ENCODE results near the gene CTBP2.
"Not testable (repeated sequence)": the region's sequence is repeated elsewhere in the genome, so short reads cannot be mapped to it uniquely, and the experiment has no call there.

The CTBP2 gene

GRCh38 chr10:124993345-124993708 is 167.0 kb downstream of the CTBP2 start:
- no peak for TF ChIP-seq CTCF (IDR thresholded peaks at IDR 0.05)
- peak overlapping the region in 1 of 2 donors; percentile 44 for H3K27ac ChIP-seq
- DNase-seq (ENCODE audit: low spot score), result peak; percentile 53
- no peak overlapping the region for H3K4me3 ChIP-seq

- Histone ChIP-seq H3K27ac (peak overlapping the region in 1 of 2 donors; percentile 49), H3K4me3 (no peak overlapping the region)
- DNase-seq (ENCODE audit: low spot score), result no peak
- TF ChIP-seq CTCF (IDR thresholded peaks at IDR 0.05), result peak; percentile 68
Observed at GRCh38 chr10:124992462-124993344, 167.7 kb downstream of the CTBP2 start.

- Histone ChIP-seq H3K4me3 (no peak overlapping the region), H3K27ac (peak overlapping the region in 1 of 2 donors; percentile 13)
- no peak for TF ChIP-seq CTCF (IDR thresholded peaks at IDR 0.05)
- no peak for DNase-seq (ENCODE audit: low spot score)
Observed at GRCh38 chr10:124991835-124992234, 168.5 kb downstream of the CTBP2 start.

- no peak for DNase-seq (ENCODE audit: low spot score)
- no peak for TF ChIP-seq CTCF (IDR thresholded peaks at IDR 0.05)
- peak overlapping the region; percentile 13 for H3K27ac ChIP-seq
- no peak overlapping the region for H3K4me3 ChIP-seq
Observed at GRCh38 chr10:124990671-124991625, 169.4 kb downstream of the CTBP2 start.

- H3K27ac ChIP-seq, result peak overlapping the region in 1 of 2 donors; percentile 9
- no peak for DNase-seq (ENCODE audit: low spot score)
- no peak for TF ChIP-seq CTCF (IDR thresholded peaks at IDR 0.05)
- no peak overlapping the region for H3K4me3 ChIP-seq
Observed at GRCh38 chr10:124989526-124989925, 170.8 kb downstream of the CTBP2 start.

GRCh38 chr10:124988753-124989152 is 171.6 kb downstream of the CTBP2 start:
- not testable (repeated sequence) for H3K4me3 ChIP-seq; H3K27ac ChIP-seq; DNase-seq (ENCODE audit: low spot score)

- H3K4me3 ChIP-seq, result no peak overlapping the region
- no peak for DNase-seq (ENCODE audit: low spot score)
- H3K27ac ChIP-seq, result no peak overlapping the region
- no peak for TF ChIP-seq CTCF (IDR thresholded peaks at IDR 0.05)
Observed at GRCh38 chr10:124987788-124988187, 172.6 kb downstream of the CTBP2 start.

Data from coronary artery (tissue), 2 donors.